Astrocyte of the spinal cord (primary cell): Measurements from ENCODE around the gene ZNF441.
"Not testable (repeated sequence)": the region's sequence is repeated elsewhere in the genome, so short reads cannot be mapped to it uniquely, and the experiment has no call there.

Source experiments
- DNase-seq: peaks from one replicate; pipeline ENCODE4 v3.0.0; 2011; ENCODE audit warnings: low read depth, low spot score
- H3K4me3 ChIP-seq: 2 replicates; pipeline ENCODE4 v1.5.1; 2011; ENCODE audit warnings: low read depth, mild to moderate bottlenecking, low read length, moderate library complexity
- CTCF ChIP-seq: IDR thresholded peaks from 2 replicates; pipeline ENCODE4 v1.5.1; 2012; ENCODE audit warnings: low read depth, mild to moderate bottlenecking, low read length, inconsistent platforms
- in situ Hi-C: cut with HindIII; loops from 2 replicates; pipeline ENCODE4 v1.10.0; 2017; ENCODE audit warnings: low sequenced_read_pairs

ZNF441 gene

GRCh38 chr19:11754663-11755062 is 12.1 kb upstream of the ZNF441 start:
- H3K4me3 ChIP-seq = no peak overlapping the region
- TF ChIP-seq CTCF = no peak
- no peak for DNase-seq
- in situ Hi-C loops = no loop called here

- no peak for TF ChIP-seq CTCF
- DNase-seq = no peak
- in situ Hi-C loops = no loop called here
- no peak overlapping the region for H3K4me3 ChIP-seq
Measured at GRCh38 chr19:11756965-11757364, 9.8 kb upstream of the ZNF441 start.

- TF ChIP-seq CTCF = no peak
- no peak overlapping the region for H3K4me3 ChIP-seq
- DNase-seq = no peak
- in situ Hi-C loops = no loop called here
Measured at GRCh38 chr19:11759805-11760204, 7.0 kb upstream of the ZNF441 start.

GRCh38 chr19:11763117-11763516 is 3.7 kb upstream of the ZNF441 start:
- no peak for TF ChIP-seq CTCF
- DNase-seq = no peak
- in situ Hi-C loops = no loop called here
- no peak overlapping the region for H3K4me3 ChIP-seq

- DNase-seq = no peak
- in situ Hi-C loops = no loop called here
- no peak overlapping the region for H3K4me3 ChIP-seq
- no peak for TF ChIP-seq CTCF
Measured at GRCh38 chr19:11763611-11764010, 3.2 kb upstream of the ZNF441 start.

- in situ Hi-C loops = no loop called here
- no peak for DNase-seq
- TF ChIP-seq CTCF = no peak
Measured at GRCh38 chr19:11767633-11768133, 883 bp downstream of the ZNF441 start.

GRCh38 chr19:11769995-11770394 is 3.2 kb downstream of the ZNF441 start:
- TF ChIP-seq CTCF = no peak
- no peak for DNase-seq
- H3K4me3 ChIP-seq = no peak overlapping the region
- in situ Hi-C loops = no loop called here

More at GRCh38 chr19:11767633-11768133, 883 bp downstream of the ZNF441 start:
- H3K4me3 ChIP-seq = peak overlapping the region; percentile 88

- DNase-seq, in situ Hi-C loops, H3K4me3 ChIP-seq: not testable (repeated sequence)
Measured at GRCh38 chr19:11771520-11771919, 4.7 kb downstream of the ZNF441 start.

GRCh38 chr19:11776669-11777068 is 9.9 kb downstream of the ZNF441 start:
- H3K4me3 ChIP-seq, DNase-seq, in situ Hi-C loops: not testable (repeated sequence)
